GM19395 (cell line): ENCODE results near the gene NGLY1.

ENCODE experiments used
- ATAC-seq: cut with Tn5 transposase; IDR thresholded peaks from one replicate; pipeline ENCODE4 v1.9.1; 2021; ENCODE audit warnings: mild to moderate bottlenecking, moderate library complexity; ENCODE audit not compliant: unreplicated experiment

The NGLY1 gene

GRCh38 chr3:25782938-25783660 is at the start of gene NGLY1:
Gene NGLY1 (minus strand): TSS chr3:25783443. CDS start chr3:25783390, 53 bp downstream.
- peak; percentile 68 for ATAC-seq

GRCh38 chr3:25831578-25831977 is 48.3 kb upstream of the NGLY1 start:
- no peak for ATAC-seq

GRCh38 chr3:25830373-25831280 is 47.4 kb upstream of the NGLY1 start:
- no peak for ATAC-seq

GRCh38 chr3:25826510-25826909 is 43.3 kb upstream of the NGLY1 start:
- ATAC-seq, result no peak

GRCh38 chr3:25823314-25823713 is 40.1 kb upstream of the NGLY1 start:
- ATAC-seq, result no peak

GRCh38 chr3:25821746-25822573 is 38.7 kb upstream of the NGLY1 start:
- no peak for ATAC-seq

GRCh38 chr3:25820816-25821486 is 37.7 kb upstream of the NGLY1 start:
- ATAC-seq, result no peak

- no peak for ATAC-seq
Observed at GRCh38 chr3:25820366-25820765, 37.1 kb upstream of the NGLY1 start.

- peak; percentile 54 for ATAC-seq
Observed at GRCh38 chr3:25818335-25818734, 35.1 kb upstream of the NGLY1 start.

- ATAC-seq, result no peak
Observed at GRCh38 chr3:25817638-25818037, 34.4 kb upstream of the NGLY1 start.

GRCh38 chr3:25817107-25817506 is 33.9 kb upstream of the NGLY1 start:
- ATAC-seq, result peak; percentile 60

- no peak for ATAC-seq
Observed at GRCh38 chr3:25812644-25813043, 29.4 kb upstream of the NGLY1 start.

- no peak for ATAC-seq
Observed at GRCh38 chr3:25804676-25805075, 21.4 kb upstream of the NGLY1 start.

- ATAC-seq, result no peak
Observed at GRCh38 chr3:25803833-25804232, 20.6 kb upstream of the NGLY1 start.

- ATAC-seq, result no peak
Observed at GRCh38 chr3:25801786-25802185, 18.5 kb upstream of the NGLY1 start.

- peak; percentile 95 for ATAC-seq
Observed at GRCh38 chr3:25789596-25790556, 6.6 kb upstream of the NGLY1 start, which contains the start of gene OXSM. Gene OXSM (plus strand): TSS chr3:25790090. CDS start chr3:25791021, 931 bp downstream.

- ATAC-seq, result no peak
Observed at GRCh38 chr3:25789209-25789595, 6.0 kb upstream of the NGLY1 start.

GRCh38 chr3:25787689-25788088 is 4.4 kb upstream of the NGLY1 start:
- no peak for ATAC-seq

GRCh38 chr3:25785826-25786225 is 2.6 kb upstream of the NGLY1 start:
- no peak for ATAC-seq
